K562 (cell line): ENCODE data around the gene ZCWPW1. TPM values are rescaled to one million over a fixed set of nuclear protein-coding genes. Genes with fewer than 3 reads are reported as not detected.

ENCODE experiments used
- ARNT ChIP-seq, 2 experiments: fragments of 450-650 bp; IDR thresholded peaks; 2 replicates each; pipeline ENCODE4 v1.6.1; 2016; ENCODE audit warnings: mild to moderate bottlenecking in 1 of 2
- ATF3 ChIP-seq, 2 experiments: fragments of 450-650 bp in 1 of 2; sonication (generic) in 1 of 2; formaldehyde crosslinking in 1 of 2; IDR thresholded peaks in 1 of 2; conservative IDR thresholded peaks in 1 of 2; 2 replicates each; pipeline versions ENCODE4 v1.6.1 to v1.8.1; 2016 to 2023; ENCODE audit warnings: mild to moderate bottlenecking in 2 of 2, moderate library complexity in 2 of 2, inconsistent platforms in 1 of 2, missing genetic modification reagents in 1 of 2
- BRD9 ChIP-seq: fragments of 450-650 bp; IDR thresholded peaks from 2 replicates; pipeline ENCODE4 v1.6.1; 2018; ENCODE audit warnings: low read depth; ENCODE audit not compliant: partially characterized antibody
- CREM ChIP-seq: IDR thresholded peaks from 2 replicates; pipeline ENCODE4 v1.6.1; 2014; ENCODE audit warnings: antibody characterized with exemption, low read depth
- EP400 ChIP-seq: fragments of 450-650 bp; IDR thresholded peaks from 2 replicates; pipeline ENCODE4 v1.6.1; 2017; ENCODE audit warnings: antibody characterized with exemption, mild to moderate bottlenecking, moderate library complexity
- ETS1 ChIP-seq: conservative IDR thresholded peaks from 2 replicates; pipeline ENCODE4 v1.6.1; 2011; ENCODE audit warnings: low read depth, mild to moderate bottlenecking, low read length; ENCODE audit not compliant: control insufficient read depth
- ETV1 ChIP-seq: fragments of 450-650 bp; conservative IDR thresholded peaks from 2 replicates; pipeline ENCODE4 v1.6.1; 2016; ENCODE audit warnings: missing genetic modification characterization, control low read depth, low read depth, missing compliant biosample characterization
- FOSL1 ChIP-seq: fragments of 200-800 bp; sonication (Bioruptor generic); conservative IDR thresholded peaks from 2 replicates; pipeline ENCODE4 v1.6.1; 2016; ENCODE audit warnings: missing genetic modification characterization, missing compliant biosample characterization
- MAFF ChIP-seq: IDR thresholded peaks from 2 replicates; pipeline ENCODE4 v1.6.1; 2012; ENCODE audit warnings: low read length, improper control_type of control experiment
- NR4A1 ChIP-seq, 2 experiments: fragments of 250-450 bp in 1 of 2; fragments of 450-650 bp in 1 of 2; sonication (Bioruptor Pico) in 1 of 2; IDR thresholded peaks; 2 replicates each; pipeline versions ENCODE4 v1.4.0 to v1.6.1; 2016 to 2020; ENCODE audit warnings: mild to moderate bottlenecking in 2 of 2, missing compliant biosample characterization in 1 of 2, missing genetic modification characterization in 1 of 2, moderate library complexity in 1 of 2
- PHF20 ChIP-seq: fragments of 450-650 bp; IDR thresholded peaks from 2 replicates; pipeline ENCODE4 v1.6.1; 2018; ENCODE audit not compliant: partially characterized antibody
- PKNOX1 ChIP-seq: fragments of 450-650 bp; IDR thresholded peaks from 2 replicates; pipeline ENCODE4 v1.6.1; 2016
- POLR2H ChIP-seq: IDR thresholded peaks from 2 replicates; pipeline ENCODE4 v1.6.1; 2016; ENCODE audit warnings: missing genetic modification characterization, low read depth, mild to moderate bottlenecking, control low read depth, missing compliant biosample characterization, moderate library complexity
- RFX5 ChIP-seq: IDR thresholded peaks from 2 replicates; pipeline ENCODE4 v1.6.1; 2011; ENCODE audit warnings: low read depth, mild to moderate bottlenecking, improper control_type of control experiment, low read length
- RNF219 ChIP-seq: fragments of 250-450 bp; sonication (Bioruptor Pico); IDR thresholded peaks from 2 replicates; pipeline ENCODE4 v1.5.0; 2022; ENCODE audit warnings: mild to moderate bottlenecking
- SP2 ChIP-seq: IDR thresholded peaks from 2 replicates; pipeline ENCODE4 v1.6.1; 2011; ENCODE audit warnings: mild to moderate bottlenecking, low read depth, low read length, moderate library complexity; ENCODE audit not compliant: poor library complexity, severe bottlenecking; ENCODE audit errors: extremely low read depth
- THRAP3 ChIP-seq: fragments of 450-650 bp; IDR thresholded peaks from 2 replicates; pipeline ENCODE4 v1.6.1; 2016; ENCODE audit warnings: mild to moderate bottlenecking, inconsistent platforms, borderline replicate concordance
- TRIM24 ChIP-seq, 2 experiments: fragments of 450-650 bp; IDR thresholded peaks; 2 replicates each; pipeline ENCODE4 v1.6.1; 2016
- ZBTB7A ChIP-seq: IDR thresholded peaks from 2 replicates; pipeline ENCODE4 v1.6.1; 2011; ENCODE audit warnings: low read depth, mild to moderate bottlenecking, low read length, moderate library complexity, borderline replicate concordance; ENCODE audit not compliant: control insufficient read depth
- ZKSCAN8 ChIP-seq: fragments of 200-800 bp; sonication (Bioruptor generic); IDR thresholded peaks from 2 replicates; pipeline ENCODE4 v1.6.1; 2016; ENCODE audit warnings: missing genetic modification characterization, missing compliant biosample characterization
- ZNF232 ChIP-seq: sonication (generic); formaldehyde crosslinking; IDR thresholded peaks from 2 replicates; pipeline ENCODE4 v1.8.0; 2022; ENCODE audit warnings: mild to moderate bottlenecking, missing genetic modification reagents
- ZNF551 ChIP-seq: fragments of 250-450 bp; sonication (Bioruptor Pico); IDR thresholded peaks from 2 replicates; pipeline ENCODE4 v1.5.0; 2021; ENCODE audit warnings: mild to moderate bottlenecking, moderate library complexity
- polyA plus RNA-seq, 8 experiments: library from polyadenylated mRNA; depleted of rRNA in 4 of 8; stranded (reverse) in 5 of 8; unstranded in 3 of 8; fragments of >200 nt; fragmentation: Nextera tagmentation in 2 of 8; fragmentation: Illumina TruSeq in 1 of 8; extraction: Ambion mirVana in 2 of 8; extraction: Trizol in 1 of 8; gene quantifications; 2 replicates each; pipeline versions ENCODE4 v1.2.1 to v1.2.3, GENCODE V29; 2011 to 2014; ENCODE audit warnings: inconsistent platforms in 1 of 8, missing spikeins in 1 of 8
- total RNA-seq, 7 experiments: library from RNA; depleted of rRNA in 6 of 7; stranded (reverse); fragments of >200 nt in 6 of 7; fragmentation: Illumina TruSeq in 2 of 7; extraction: Trizol in 2 of 7; gene quantifications; 2 replicates each; pipeline versions ENCODE4 v1.2.1 to v1.2.3, GENCODE V29; 2011 to 2021; ENCODE audit warnings: low replicate concordance in 1 of 7

The ZCWPW1 gene
- total and polyA plus RNA-seq, 9 of the 15 experiments (the other 6 are each of a cell fraction or from before 2014, with no cell fraction given) = 0.18 to 1.7 (median 1.2) TPM

GRCh38 chr7:100428967-100429636, 599 bp upstream of the ZCWPW1 start (continued):
- TF ChIP-seq PHF20 (no peak), TRIM24 (IDR thresholded peaks at IDR 0.05) (no peak; a peak in 1 of 4 replicates), ZNF551 (peak; percentile 63; the same call in 1 of the 2 replicates), ATF3 (IDR thresholded peaks at IDR 0.05) (peak; percentile 56; the same call in 1 of the 2 replicates), ATF3 (CRISPR knock-in tag; conservative IDR thresholded peaks at IDR 0.05) (peak; percentile 37), FOSL1 (tag) (peak; percentile 37), NR4A1 (CRISPR knock-in tag; IDR thresholded peaks at IDR 0.05) (no peak), NR4A1 (tag; IDR thresholded peaks at IDR 0.05) (no peak), ARNT (IDR thresholded peaks at IDR 0.05) (peak; percentile 15 to 24; a peak in 1 of 4 replicates), PKNOX1 (peak; percentile 46; the same call in 1 of the 2 replicates), ETS1 (0 out of 2 replicates have a peak, but pooled peaks have one; percentile 29), RNF219 (CRISPR knock-in tag) (no peak), SP2 (no peak), THRAP3 (peak; percentile 24; the same call in 1 of the 2 replicates), POLR2H (tag) (peak; percentile 98), CREM (peak; percentile 95), ZBTB7A (peak; percentile 94), ZNF232 (CRISPR knock-in tag) (0 out of 2 replicates have a peak, but pooled peaks have one; percentile 53), ZKSCAN8 (no peak), ETV1 (tag) (peak; percentile 6), EP400 (peak; percentile 89), MAFF (peak; percentile 59; the same call in 1 of the 2 replicates), BRD9 (peak; percentile 16), RFX5 (peak; percentile 45; the same call in 1 of the 2 replicates)
